AG09309 (cell line): ENCODE measurements around the gene PCED1B.

ENCODE experiments used
- DNase-seq: peaks from one replicate; pipeline ENCODE4 v3.0.0-alpha.2; 2010; ENCODE audit warnings: low read depth
- H3K4me3 ChIP-seq: 2 replicates; pipeline ENCODE4 v1.5.1; 2011; ENCODE audit warnings: mild to moderate bottlenecking, low read depth, low read length, moderate library complexity; ENCODE audit not compliant: control insufficient read depth
- CTCF ChIP-seq: IDR thresholded peaks from 2 replicates; pipeline ENCODE4 v1.5.1; 2011; ENCODE audit warnings: mild to moderate bottlenecking, low read depth, low read length, inconsistent platforms; ENCODE audit not compliant: insufficient read depth, control insufficient read depth; ENCODE audit errors: missing control alignments

Gene PCED1B

DNA sequence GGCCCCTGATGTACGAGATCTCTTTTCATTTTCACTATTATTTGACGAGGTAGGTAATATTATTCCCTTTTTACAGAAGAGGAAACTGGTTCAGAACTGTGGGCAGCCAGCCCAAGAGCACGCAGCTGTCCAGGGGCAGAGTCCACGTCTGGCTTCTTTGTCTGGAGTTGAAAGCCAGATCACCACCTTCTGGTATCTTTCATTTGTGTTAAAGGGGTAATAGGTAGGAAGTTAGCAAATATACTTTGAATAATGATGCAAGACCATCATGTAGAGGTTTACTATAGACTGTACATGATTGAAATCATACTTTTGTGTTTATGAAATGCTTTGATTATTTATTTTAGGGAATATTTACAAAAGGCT lies 144.4 kb downstream of the PCED1B start:
- no peak for TF ChIP-seq CTCF
- H3K4me3 ChIP-seq, result no peak overlapping the region
- DNase-seq, result no peak

DNA sequence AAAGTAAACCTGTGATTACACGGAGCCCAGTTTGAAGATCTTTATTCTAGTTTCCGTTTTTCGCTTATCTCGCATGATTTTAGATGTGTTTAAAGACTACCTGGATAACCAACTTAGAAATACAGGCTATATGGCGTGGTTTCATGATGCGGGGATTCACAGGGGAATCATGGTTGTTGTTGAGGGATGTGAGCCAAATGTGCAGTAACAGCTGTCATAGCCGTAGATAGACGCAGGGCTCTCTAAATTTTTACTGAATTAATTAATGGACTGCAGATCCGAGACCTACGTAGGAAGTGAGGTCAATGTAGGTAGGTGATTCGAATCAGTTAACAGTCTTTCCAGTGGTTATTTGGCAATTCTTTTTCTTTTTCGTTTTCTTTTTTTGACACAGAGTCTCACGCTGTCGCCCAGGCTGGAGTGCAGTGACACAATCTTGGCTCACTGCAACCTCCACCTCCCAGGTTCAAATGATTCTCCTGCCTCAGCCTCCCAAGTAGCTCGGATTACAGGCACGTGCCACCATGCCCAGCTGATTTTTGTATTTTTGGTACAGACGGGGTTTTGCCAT lies 145.2 kb downstream of the PCED1B start:
- TF ChIP-seq CTCF, result no peak
- DNase-seq, result no peak
- no peak overlapping the region for H3K4me3 ChIP-seq

- no peak for TF ChIP-seq CTCF
Observed at GRCh38 chr12:47225356-47225755, 145.9 kb downstream of the PCED1B start.

DNA sequence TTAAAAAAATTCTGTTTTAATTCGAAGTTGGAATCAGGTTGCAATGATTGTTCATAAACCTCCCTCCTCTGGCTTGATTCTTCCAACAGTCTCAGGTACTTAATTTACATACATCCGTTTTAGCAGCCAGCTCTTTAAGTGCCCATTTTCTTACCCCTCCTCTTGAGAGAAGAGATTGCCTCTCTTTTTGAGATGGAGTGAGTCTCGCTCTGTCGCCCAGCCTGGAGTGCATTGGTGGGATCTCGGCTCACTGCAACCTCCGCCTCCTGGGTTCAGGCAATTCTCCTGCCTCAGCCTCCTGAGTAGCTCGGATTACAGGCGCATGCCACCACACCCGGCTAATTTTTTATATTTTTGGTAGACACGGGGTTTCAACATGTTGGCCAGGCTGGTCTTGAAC lies 146.8 kb downstream of the PCED1B start:
- no peak for TF ChIP-seq CTCF
- H3K4me3 ChIP-seq, result no peak overlapping the region
- no peak for DNase-seq

More at GRCh38 chr12:47225356-47225755, 145.9 kb downstream of the PCED1B start:
- no peak for DNase-seq
- no peak overlapping the region for H3K4me3 ChIP-seq

GRCh38 chr12:47228802-47229201 lies 149.4 kb downstream of the PCED1B start:
- TF ChIP-seq CTCF, result no peak
- no peak for DNase-seq

DNA sequence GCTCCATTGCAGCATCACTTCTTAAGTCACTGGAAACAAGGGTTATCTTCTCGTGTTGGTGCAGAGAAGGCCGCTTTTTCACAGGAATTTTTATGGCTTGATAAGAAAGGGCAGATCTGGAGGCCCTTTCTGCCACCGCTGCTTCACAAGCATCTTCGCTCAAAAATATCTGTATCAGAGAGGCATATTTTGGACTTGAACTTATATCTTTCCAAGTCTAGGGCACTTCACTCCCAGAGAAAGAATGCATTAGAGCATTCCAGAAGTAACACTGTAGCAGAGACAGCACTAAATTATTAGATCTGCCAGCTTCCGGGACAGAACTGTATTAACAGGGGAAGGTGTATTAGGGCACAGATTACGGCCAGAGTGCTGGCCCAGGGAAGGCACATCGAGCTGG lies 152.0 kb downstream of the PCED1B start:
- TF ChIP-seq CTCF, result no peak
- H3K4me3 ChIP-seq, result no peak overlapping the region

More at GRCh38 chr12:47228802-47229201, 149.4 kb downstream of the PCED1B start:
- H3K4me3 ChIP-seq, result no peak overlapping the region

GRCh38 chr12:47234576-47235141 lies 155.2 kb downstream of the PCED1B start:
- no peak overlapping the region for H3K4me3 ChIP-seq
- TF ChIP-seq CTCF, result no peak
- DNase-seq, result no peak

More for the DNA sequence above, 152.0 kb downstream of the PCED1B start:
- DNase-seq, result no peak
